HG02763 (cell line): ENCODE measurements around the gene MAPK12.

Experiments used
- ATAC-seq: cut with Tn5 transposase; IDR thresholded peaks from one replicate; pipeline ENCODE4 v1.9.1; 2021; ENCODE audit warnings: mild to moderate bottlenecking, moderate library complexity; ENCODE audit not compliant: unreplicated experiment

MAPK12 gene

DNA sequence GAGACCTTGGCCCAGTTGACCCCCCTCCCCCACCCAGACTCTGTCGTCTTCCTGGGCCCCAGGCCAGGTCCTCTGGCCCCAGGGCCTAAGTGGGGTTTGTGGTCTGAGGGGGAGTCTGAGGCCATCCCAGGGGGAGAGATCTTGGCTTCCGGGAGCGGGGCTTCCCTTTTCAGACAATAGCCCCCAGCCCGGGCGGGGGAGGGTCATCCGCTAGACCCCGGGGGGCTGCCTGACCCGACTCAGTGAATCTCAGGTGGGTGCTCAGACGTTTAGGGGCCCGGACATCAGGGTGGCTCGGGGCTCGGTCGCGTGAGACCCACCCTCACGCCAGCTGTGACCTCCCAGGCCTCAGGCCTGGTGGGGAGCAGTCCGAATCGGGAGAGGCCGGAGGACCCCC lies 8.1 kb upstream of the MAPK12 start:
- ATAC-seq: no peak

- no peak for ATAC-seq
Observed at GRCh38 chr22:50268655-50269113, 7.2 kb upstream of the MAPK12 start.

DNA sequence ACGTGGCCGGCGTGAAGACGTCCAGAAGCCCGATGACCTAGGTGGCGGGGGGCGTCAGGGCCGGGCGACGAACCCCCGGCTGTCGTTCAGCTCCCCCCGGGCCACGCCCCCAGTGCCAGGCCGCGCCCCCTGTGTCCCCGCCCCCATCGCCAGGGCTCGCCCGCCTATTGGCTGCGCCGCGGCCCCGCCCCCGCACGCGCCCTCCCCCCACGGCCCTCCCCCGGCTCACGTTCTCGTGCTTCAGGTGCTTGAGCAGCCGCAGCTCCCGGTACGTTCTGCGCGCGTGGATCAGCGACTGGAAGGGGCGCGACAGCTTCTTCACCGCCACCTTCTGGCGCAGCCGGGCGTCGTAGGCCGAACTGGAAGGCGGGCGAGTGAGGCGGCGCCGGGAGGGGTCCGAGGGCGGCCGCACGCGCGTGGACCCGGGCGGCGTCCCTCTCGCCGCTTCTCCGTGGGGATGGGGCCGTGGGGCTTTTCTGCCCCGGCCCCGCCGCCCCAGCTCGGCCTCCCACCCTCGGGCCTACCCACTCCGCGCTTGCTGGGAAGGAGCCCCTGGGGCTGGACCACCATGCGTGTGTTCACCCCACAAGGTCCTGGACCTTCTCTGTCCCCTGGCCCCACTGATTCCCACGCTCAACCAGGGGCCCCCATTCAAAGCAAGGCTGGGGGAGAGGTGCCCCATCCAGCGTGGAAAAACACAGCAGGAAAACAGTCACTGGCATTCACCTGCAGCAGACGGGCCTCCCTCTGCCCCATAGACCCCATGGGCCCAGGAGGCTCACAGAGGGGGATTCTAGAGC lies 6.3 kb upstream of the MAPK12 start:
- ATAC-seq: no peak

GRCh38 chr22:50266994-50267393 lies 5.5 kb upstream of the MAPK12 start:
- ATAC-seq: no peak

DNA sequence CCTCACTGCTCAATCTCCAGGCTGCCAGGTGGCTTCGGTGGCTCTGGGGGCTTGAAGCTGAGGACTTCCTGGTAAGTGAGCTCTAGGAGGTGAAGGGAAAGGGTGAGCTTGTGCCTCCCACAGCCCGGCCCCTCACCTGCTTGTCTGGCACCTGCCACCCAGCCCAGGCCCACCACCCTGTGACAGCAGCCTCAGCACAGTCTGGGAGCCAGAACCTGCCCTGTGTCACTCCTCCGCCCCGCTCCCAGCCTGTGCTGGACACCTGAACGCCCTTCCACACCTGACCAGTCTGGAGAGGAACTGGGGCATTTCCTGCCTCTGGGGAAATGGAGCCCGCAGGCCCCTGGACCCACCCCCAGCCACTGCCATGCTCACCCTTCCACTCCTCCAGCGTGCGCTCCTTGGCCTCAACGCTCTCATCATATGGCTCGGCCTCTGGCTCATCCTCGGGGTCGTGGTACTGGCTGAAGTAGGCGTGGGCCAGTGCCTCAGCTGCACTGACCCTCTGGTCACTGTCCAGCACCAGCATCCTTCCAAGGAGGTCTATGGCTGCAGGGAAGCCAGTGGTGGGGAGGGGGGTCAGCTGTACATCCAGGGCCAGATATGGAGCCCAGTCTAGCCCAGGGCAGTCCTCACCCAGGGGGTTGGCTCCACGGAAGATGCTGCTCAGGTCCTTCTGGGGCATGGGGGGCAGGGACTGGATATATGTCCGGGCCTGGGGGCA lies 3.6 kb upstream of the MAPK12 start:
- no peak for ATAC-seq

GRCh38 chr22:50264104-50264745 lies 2.7 kb upstream of the MAPK12 start:
- ATAC-seq: no peak

GRCh38 chr22:50262973-50263617 lies 1.6 kb upstream of the MAPK12 start:
- no peak for ATAC-seq

DNA sequence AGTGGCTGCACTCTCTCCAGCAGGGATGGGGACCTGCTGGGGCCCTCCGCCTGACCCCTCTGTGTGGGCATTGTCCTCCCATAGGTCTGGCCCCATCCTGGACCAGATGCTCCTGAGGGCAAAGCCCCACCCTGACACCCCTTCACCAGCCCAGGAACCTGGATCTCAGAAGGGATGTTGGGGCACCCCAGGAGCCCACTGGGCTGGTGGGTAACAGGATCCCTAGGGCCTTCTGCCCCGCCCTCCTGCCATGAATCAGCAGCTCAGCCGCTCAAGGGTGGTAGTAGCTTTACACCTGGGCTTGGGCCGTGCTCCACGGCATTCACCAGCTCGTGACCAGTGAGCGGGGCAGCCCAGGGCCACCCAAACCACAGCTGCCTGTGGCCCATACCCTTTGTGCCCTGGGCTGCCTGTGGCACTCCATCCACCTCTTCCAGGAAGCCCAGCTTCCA lies 1.0 kb upstream of the MAPK12 start:
- ATAC-seq: no peak

DNA sequence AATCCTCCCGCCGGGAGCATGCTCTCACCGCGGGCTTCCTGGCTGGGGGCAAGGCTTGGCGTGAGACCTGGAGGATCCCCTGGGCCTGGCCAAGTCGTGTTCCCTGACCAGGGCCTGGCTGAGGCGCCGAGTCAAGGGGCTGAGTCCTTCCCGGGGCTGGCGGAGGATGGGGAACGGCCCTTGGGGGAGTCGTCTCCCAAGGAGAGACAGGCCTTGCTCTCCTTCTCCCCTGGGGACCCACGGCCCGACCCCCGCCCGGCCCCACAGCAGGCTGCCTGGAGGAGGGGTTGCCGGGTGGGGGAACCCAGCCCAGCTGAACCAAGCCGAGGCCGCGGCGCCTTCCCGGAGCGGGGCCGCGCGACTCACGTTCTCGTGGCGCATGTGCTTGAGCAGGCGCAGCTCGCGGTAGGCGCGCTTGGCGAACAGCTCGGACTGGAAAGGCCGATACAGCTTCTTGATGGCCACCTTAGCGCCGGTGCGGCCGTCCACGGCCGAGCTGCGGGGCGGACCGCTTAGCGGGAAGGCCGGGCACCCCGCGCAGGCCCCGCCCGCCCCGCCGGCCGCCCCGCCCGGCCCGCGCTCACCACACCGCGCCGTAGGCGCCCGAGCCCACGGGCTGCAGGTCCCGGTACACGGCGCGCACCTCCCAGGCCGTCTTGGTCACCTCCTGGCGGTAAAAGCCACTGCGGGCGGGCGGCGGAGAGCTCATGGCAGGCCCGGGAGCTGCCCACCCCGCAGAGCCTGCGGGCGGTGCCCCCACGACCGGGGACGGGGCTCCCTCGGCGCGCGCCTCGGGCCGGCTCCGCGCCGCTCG lies 475 bp downstream of the MAPK12 start:
- no peak for ATAC-seq

GRCh38 chr22:50260434-50260800 lies 1.1 kb downstream of the MAPK12 start:
- no peak for ATAC-seq

- no peak for ATAC-seq
Observed at GRCh38 chr22:50259302-50259701, 2.2 kb downstream of the MAPK12 start.

GRCh38 chr22:50258361-50259292 lies 2.9 kb downstream of the MAPK12 start:
- ATAC-seq: no peak

GRCh38 chr22:50257451-50258360 lies 3.8 kb downstream of the MAPK12 start:
- no peak for ATAC-seq

DNA sequence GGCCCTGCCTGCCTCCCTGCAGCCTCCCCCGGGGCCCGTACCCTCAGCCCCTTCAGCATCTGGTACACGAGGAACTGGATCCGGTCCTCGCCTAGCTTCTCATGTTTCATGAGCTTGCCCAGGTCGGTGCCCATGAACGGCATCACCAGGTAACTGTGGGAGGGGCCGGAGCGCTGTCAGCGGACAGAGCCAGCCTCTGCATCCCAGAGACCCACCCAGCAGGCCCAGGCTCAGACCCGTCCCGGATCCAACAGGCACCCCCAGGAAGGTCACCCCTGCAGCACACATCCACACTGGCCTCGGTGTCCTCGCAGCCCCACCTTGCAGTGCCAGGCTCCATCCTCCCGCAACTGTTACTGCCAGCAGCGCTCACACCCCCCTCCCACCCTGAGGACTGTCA lies 4.4 kb downstream of the MAPK12 start:
- no peak for ATAC-seq

- ATAC-seq: no peak
Observed at GRCh38 chr22:50256258-50256862, 5.1 kb downstream of the MAPK12 start.

- no peak for ATAC-seq
Observed at GRCh38 chr22:50255607-50256006, 5.9 kb downstream of the MAPK12 start.

DNA sequence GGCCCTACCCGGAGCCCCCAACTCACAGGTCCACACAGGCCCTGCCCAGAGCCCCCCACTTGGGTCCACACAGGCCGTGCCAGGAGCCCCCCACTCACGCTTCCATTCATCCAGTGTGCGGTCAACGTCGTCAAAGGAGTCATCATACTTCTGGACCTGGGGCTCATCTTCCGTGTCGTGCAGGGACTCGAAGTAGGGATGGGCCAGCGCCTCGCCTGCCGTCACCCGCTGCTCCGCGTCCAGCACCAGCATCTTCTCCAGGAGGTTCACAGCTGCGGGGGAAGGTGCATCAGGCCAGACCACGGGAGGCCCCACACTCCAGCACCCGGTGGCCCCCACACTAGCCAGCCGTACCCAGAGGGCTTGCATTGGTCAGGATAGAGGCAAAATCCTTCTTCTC lies 6.4 kb downstream of the MAPK12 start:
- no peak for ATAC-seq

DNA sequence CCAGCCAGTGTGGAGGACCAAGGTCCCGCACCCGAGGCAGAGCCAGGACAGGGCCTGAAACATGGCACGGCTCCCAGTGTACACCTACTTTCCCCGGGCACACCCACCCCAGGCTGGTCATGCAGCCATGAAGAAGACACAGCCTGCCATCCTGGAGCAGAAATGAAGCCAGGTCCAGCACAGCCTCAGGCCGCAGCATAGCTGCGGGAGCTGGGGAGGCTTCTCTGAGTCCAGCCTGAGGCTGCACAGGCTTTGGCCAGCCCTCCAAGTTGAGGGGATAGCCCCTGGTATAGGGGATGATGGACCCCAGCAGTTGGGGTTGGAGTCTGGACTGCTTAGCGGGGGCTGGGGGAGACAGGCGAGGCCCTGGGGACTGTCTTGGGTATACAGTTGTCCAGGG lies 7.5 kb downstream of the MAPK12 start:
- no peak for ATAC-seq
